Lower lobe of right lung (tissue), 2 donors: ENCODE results near the gene FOXF2. TPM values are rescaled to one million over a fixed set of nuclear protein-coding genes. Genes with fewer than 3 reads are reported as not detected.

Experiments
- ATAC-seq, 2 donors: fragments of 200-7000 bp; cut with Tn5 transposase; one replicate each; pipeline ENCODE4 v1.9.1; 2020 to 2022; ENCODE audit warnings: mild to moderate bottlenecking in 2 of 2, moderate library complexity in 2 of 2
- DNase-seq: peaks from one replicate; pipeline ENCODE4 v3.0.0-alpha.2; 2020
- H3K27ac ChIP-seq: fragments of 200-600 bp; one replicate; pipeline ENCODE4 v1.8.0; 2022
- H3K27me3 ChIP-seq: fragments of 200-600 bp; one replicate; pipeline ENCODE4 v1.8.0; 2022; ENCODE audit warnings: low read depth
- H3K36me3 ChIP-seq: fragments of 200-600 bp; one replicate; pipeline ENCODE4 v1.8.0; 2022; ENCODE audit warnings: mild to moderate bottlenecking
- H3K4me1 ChIP-seq: fragments of 200-600 bp; one replicate; pipeline ENCODE4 v1.8.0; 2022
- H3K4me3 ChIP-seq: fragments of 200-600 bp; one replicate; pipeline ENCODE4 v1.8.0; 2022; ENCODE audit warnings: mild to moderate bottlenecking
- H3K9me3 ChIP-seq: fragments of 200-600 bp; one replicate; pipeline ENCODE4 v1.8.0; 2022
- intact Hi-C: fragments of 100-400 bp; cut with DNase I; formaldehyde crosslinking; loops from one replicate; pipeline ENCODE4 v1.11.0; 2022
- total RNA-seq: library from RNA; stranded (reverse); fragmentation: NEBNext Ultra II Directional; extraction: Animal tissue kit (Norgen Biotek cat#: 25700); gene quantifications from one replicate; pipeline ENCODE4 v1.2.1, GENCODE V29; 2021
- TF ChIP-seq, protein P1 (sequence below): fragments of 200-600 bp; IDR thresholded peaks from one replicate; pipeline ENCODE4 v1.8.0; 2022; ENCODE audit warnings: antibody characterized with exemption, mild to moderate bottlenecking
- donor health status: DM: no; HTN: yes; CAD: no; lungs with severe emphysema.

Gene FOXF2
- total RNA-seq, 1 donor from 2014 or later, result 13.2 TPM

GRCh38 chr6:1426416-1426815, 37.0 kb downstream of the FOXF2 start:
- TF ChIP-seq, protein P1, sequence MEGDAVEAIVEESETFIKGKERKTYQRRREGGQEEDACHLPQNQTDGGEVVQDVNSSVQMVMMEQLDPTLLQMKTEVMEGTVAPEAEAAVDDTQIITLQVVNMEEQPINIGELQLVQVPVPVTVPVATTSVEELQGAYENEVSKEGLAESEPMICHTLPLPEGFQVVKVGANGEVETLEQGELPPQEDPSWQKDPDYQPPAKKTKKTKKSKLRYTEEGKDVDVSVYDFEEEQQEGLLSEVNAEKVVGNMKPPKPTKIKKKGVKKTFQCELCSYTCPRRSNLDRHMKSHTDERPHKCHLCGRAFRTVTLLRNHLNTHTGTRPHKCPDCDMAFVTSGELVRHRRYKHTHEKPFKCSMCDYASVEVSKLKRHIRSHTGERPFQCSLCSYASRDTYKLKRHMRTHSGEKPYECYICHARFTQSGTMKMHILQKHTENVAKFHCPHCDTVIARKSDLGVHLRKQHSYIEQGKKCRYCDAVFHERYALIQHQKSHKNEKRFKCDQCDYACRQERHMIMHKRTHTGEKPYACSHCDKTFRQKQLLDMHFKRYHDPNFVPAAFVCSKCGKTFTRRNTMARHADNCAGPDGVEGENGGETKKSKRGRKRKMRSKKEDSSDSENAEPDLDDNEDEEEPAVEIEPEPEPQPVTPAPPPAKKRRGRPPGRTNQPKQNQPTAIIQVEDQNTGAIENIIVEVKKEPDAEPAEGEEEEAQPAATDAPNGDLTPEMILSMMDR, result no peak
- Histone ChIP-seq H3K4me1 (peaks cover 5% of the 10 kb centered on the region), H3K27me3 (peaks cover under 1% of the 10 kb centered on the region), H3K9me3 (no peaks in the 10 kb centered on the region), H3K36me3 (no peaks in the 10 kb centered on the region), H3K4me3 (no peak overlapping the region), H3K27ac (no peak overlapping the region)
- peak in 1 of 2 donors; percentile 21 for ATAC-seq
- no peak for DNase-seq
- intact Hi-C loops, result no loop called here

GRCh38 chr6:1435806-1436205, 46.4 kb downstream of the FOXF2 start:
- H3K27ac ChIP-seq, result no peak overlapping the region
- no peaks in the 10 kb centered on the region for H3K9me3 ChIP-seq
- H3K4me1 ChIP-seq, result no peaks in the 10 kb centered on the region
- DNase-seq (no peak), ATAC-seq (no peak)
- peaks cover 25% of the 10 kb centered on the region for H3K27me3 ChIP-seq
- no peak overlapping the region for H3K4me3 ChIP-seq
- intact Hi-C loops, result no loop called here
- TF ChIP-seq, protein P1, result no peak
- H3K36me3 ChIP-seq, result no peaks in the 10 kb centered on the region

DNA sequence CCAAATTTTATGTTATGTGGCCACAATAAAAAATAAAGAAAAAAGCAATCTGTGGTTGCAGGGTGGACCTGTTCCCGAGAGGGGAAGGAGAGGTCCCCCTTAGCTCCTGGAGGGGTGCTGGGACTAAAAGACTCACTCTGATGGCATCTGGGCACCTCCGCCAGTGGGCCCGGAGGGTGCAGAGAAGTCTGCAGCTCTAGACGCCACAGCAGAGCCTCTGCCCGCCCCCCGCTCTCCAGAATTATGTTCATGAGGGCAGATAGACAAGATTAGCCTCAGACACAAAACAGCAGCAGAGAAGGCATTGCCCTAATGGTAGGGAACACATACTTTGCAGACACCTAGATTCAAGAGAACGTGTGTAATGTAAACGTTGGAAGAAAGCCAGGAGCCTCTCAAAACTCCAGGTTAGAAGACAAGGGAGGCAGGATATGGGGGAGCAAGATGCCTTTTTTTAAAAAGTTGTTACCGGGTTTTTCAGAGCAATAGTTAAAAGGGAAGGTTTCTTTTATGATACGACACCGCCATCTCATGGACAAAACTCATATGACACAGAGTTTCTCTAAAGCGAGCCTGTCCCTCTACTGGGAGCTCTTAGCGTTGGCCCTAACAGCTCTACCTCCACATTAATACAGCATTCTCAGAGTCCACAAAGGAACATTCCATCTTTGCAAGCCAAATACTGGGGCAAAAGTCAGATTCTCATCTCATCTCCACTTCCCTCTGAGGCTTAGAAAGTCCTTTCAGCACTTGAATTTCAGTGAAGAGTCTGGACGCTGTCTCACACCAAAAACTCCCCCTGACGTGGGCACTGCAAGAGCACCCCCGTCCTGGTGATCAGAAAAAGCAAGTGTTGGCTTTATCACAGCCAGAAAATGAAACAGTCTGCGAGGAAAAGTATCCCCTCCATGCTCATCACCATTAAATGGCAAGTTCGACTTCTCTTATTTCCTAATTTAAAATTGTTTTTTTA, 47.2 kb downstream of the FOXF2 start:
- H3K36me3 ChIP-seq, result no peaks in the 10 kb centered on the region
- DNase-seq (no peak), ATAC-seq (peak; percentile 85)
- intact Hi-C loops, result no loop called here
- no peak overlapping the region for H3K4me3 ChIP-seq
- H3K27me3 ChIP-seq, result peaks cover 25% of the 10 kb centered on the region
- H3K27ac ChIP-seq, result no peak overlapping the region
- TF ChIP-seq, protein P1, result peak; percentile 69
- no peaks in the 10 kb centered on the region for H3K9me3 ChIP-seq
- H3K4me1 ChIP-seq, result no peaks in the 10 kb centered on the region

- H3K4me1 ChIP-seq, result no peaks in the 10 kb centered on the region
- no peak for DNase-seq
- no peaks in the 10 kb centered on the region for H3K9me3 ChIP-seq
- intact Hi-C loops, result no loop called here
- no peaks in the 10 kb centered on the region for H3K36me3 ChIP-seq
- no peak overlapping the region for H3K27ac ChIP-seq
- TF ChIP-seq, protein P1, result no peak
- ATAC-seq, result peak in 1 of 2 donors; percentile 11
- H3K27me3 ChIP-seq, result peaks cover 25% of the 10 kb centered on the region
- no peak overlapping the region for H3K4me3 ChIP-seq
Measured at GRCh38 chr6:1437553-1438406, 48.4 kb downstream of the FOXF2 start.

DNA sequence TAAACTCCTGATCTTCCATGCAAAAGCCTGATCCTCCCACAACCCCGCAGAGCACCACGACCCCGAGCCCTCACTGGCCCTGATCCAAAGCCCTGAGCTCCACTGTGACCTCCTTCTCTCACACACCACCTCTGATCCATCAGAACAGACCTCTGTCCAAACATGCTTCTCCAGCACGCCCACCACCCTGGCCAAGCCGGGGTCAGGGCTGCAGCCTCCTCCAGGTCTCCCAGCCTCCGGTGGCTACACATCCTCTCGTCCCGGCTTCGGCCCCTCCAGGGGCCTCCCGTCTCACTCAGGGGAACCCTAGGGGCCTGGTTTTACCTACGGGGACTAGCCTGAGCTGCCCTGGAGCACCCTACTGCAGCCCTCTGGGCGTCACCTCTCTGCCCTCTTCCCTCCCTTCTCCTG, 49.1 kb downstream of the FOXF2 start:
- Histone ChIP-seq H3K4me3 (no peak overlapping the region), H3K9me3 (no peaks in the 10 kb centered on the region), H3K27me3 (peaks cover 25% of the 10 kb centered on the region), H3K27ac (no peak overlapping the region), H3K36me3 (no peaks in the 10 kb centered on the region), H3K4me1 (no peaks in the 10 kb centered on the region)
- intact Hi-C loops, result no loop called here
- no peak for DNase-seq
- TF ChIP-seq, protein P1, result no peak
- no peak for ATAC-seq
